HG03045 (cell line): ENCODE results near the gene ACACA.

Experiments
- ATAC-seq: cut with Tn5 transposase; IDR thresholded peaks from one replicate; pipeline ENCODE4 v1.9.1; 2021; ENCODE audit warnings: mild to moderate bottlenecking, moderate library complexity; ENCODE audit not compliant: unreplicated experiment

The ACACA gene

DNA sequence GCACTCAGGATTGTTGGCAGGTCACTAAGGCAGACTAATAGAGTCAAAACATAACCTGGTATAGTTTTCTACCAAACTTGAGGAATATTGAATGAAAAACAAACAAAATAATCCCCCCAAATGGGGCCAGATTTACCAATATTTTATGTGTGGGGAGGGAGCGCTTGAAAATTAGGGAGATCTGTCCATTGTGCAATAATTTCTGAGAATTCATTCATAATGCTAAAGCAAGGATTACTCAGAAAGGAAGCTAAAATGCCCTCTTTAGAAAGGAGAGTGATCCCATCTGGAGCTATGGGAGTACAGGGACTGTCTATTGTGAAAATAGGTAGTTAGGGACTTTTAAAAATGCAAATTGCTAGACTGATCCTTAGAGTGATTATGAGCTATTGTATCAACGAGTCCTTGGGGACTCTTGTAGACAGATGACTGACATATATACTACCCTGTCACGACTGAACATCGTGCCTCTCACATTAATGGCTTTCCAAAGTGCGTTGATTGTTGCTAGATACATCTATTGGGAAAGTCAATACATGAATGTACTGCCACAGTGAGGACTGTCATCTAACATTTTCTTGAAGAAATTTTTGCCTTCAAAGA is 264.2 kb downstream of the ACACA start:
- ATAC-seq, result no peak

DNA sequence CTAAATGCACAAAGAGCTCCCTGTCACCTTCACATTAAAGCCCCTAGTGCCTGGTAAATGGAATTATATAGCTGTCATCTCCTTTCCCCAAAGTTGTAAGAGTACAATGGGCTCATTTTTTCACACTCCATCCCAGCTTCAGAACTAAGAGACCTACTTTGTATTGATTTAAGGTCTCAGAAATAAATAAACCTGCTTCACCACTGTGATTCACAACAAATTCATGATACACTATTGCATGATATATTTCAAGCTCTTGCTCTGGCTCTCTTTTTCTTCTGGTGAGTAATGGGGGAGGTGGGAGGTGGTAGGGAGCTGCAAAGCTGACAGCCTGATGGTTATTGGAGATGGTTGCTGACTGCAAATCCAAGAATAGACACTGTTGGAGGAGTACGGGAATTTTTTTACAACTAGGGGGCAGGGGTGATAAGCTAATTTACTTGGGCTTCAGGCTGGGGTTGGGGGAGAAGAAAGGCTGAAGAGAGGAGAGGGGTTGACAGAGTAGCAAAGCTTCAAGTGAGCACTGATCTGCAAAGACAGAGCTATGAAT is 268.0 kb downstream of the ACACA start:
- no peak for ATAC-seq

DNA sequence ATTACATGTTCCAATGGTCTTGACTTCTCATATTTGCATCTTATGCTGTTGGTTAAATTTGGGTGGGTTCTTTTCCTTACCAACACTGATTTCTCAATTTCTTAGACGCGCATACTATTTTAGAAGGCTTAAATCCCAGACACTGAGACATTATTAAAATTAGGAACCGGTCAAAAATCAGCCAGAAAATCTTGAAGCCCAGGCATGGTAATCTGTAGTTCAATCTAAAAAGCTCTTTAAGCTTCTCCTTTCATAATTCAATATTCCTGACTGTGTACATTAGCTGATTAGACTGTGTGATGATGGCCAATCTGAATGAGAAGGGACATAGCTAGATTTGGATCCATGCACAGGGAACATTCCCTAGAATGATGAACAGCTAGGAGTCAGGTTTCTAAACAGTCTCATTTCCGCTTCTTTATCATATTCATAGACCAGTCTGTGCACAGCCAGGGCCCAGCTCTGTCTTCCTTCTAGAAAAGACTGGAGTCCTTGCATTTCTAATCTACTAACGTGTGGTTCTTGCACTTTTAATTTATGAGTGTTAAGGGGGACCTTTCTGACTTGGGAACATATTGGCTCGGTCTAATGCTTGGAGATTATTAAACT is 268.6 kb downstream of the ACACA start:
- ATAC-seq, result no peak

DNA sequence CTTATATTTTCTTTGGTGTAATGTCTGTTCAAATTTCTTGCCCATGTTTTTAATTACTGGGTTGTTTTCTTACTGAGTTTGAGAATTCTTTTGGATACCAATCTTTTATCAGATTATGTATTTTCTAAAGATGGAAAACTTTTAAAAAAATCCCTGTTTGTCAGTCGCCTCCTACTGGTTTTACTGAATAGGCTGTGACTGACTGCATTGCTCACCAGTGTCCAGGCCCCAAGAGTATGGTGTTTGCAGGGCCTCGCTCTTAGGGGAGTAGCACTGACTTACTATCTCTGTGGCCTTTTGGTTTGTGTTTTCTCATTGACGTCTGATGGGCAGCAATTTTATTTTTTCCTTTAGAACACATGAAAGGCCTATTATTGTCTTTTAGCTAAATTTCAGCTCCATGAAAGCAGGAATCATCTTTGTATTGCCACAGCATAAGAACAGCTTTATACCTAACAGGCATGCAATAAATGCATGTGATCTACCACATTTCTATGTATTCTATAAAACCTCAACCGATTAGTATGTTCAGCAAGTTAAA is 269.5 kb downstream of the ACACA start:
- ATAC-seq, result no peak

DNA sequence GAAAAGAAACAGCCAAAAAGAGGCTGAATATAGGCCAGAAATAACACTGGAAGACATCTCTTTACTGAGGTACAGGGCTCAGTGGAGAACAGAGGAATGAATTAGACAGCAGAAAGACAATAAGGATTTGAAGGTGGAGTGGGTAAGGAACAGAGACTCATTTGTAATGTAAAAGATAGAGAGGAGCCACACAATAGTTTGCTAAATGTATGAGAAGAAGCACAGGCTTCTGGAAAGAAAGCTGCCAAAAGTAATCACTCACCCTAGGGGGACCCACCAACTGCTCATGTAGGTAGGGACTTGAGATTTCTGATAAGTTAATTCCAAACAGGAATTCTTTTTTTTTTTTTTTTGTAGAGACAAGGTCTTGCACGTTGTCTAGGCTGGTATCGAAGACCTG is 271.1 kb downstream of the ACACA start:
- ATAC-seq, result no peak

GRCh38 chr17:37134050-37134449 is 272.6 kb downstream of the ACACA start:
- no peak for ATAC-seq

GRCh38 chr17:37133136-37133535 is 273.5 kb downstream of the ACACA start:
- ATAC-seq, result no peak

DNA sequence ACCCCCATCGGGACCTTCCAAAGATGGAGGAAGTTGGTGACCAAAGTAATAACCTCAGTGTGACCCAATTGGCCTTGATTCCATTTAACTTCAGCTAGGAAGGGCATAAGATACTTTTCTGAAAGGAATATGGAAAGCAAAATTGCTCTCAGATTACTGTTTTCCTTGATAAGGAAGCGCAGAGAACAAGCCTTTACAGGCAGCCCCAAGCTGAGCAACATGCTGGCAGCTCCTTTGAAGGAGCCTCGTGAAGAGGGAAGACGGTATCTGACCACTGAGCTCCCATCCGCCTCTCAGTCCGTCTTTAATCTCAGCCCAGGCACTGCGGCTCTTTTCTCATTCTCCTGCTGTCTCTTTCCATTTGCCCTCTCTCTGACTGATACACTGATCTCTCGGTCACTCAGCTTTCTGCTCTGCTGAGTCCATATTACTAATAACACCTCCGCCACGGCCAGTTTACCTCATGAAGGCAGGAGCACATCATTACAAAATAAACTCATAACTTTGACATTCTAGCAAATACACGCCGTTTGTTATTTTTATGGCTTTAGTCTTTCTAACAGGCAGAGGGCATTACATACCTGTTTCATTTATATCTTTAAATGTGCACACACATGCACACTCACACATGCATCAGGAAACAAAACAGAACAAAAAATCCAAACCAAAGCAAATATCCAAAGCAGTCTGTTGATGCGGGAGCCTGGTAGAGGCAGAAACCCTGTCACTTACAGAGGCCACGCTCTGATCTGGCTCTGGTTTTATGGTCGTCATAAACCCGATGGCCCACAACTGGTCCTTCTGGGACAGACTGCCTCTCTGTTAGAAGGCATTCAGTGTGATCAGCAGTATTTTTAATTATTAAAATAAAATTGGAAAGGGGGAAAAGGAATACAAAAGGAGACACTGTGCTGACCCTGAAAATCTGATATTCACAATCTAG is 274.7 kb downstream of the ACACA start:
- ATAC-seq, result no peak

- ATAC-seq, result no peak
Measured at GRCh38 chr17:37130984-37131446, 275.6 kb downstream of the ACACA start.

GRCh38 chr17:37124821-37125173 is 281.8 kb downstream of the ACACA start:
- ATAC-seq, result no peak

DNA sequence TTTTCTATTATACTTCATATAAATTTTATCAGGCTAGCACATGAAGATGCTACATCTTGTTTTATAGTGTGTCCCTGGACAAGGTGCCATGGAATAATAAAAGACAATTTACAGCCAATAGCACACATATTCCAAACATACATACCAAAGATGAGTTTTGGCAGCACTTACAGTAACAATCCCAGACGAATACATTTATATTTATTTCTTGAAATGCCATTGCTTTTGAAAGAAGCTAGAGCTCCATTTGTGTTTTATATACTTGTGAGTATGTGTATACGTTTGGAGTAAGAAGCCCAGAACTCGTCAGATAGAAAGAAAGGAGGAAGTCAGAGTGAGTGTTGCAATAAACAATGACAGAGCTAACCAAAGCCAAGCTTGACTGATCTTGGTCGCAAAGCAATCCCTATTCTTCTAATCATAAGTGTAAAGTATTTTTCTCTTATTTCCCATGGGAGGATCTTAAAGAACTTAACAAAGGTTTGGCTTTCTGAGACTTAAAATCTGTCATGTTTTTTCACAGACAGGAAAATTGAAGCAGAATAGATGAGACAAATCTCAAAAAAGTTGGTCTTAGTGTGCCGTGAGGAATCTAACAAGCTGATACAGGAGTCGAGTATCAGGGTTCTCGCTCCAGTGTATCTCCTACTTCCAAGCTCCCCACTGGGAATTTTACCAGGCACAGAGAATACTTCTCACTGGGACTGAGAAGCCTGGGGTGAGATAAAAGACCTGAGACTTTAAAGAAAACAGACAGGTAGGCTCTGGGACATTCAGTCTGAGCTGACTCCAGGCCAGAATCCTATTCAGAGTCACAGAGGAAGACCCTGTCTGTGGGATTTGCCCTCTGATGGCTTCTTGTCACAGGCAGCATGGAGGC is 282.5 kb downstream of the ACACA start:
- no peak for ATAC-seq

DNA sequence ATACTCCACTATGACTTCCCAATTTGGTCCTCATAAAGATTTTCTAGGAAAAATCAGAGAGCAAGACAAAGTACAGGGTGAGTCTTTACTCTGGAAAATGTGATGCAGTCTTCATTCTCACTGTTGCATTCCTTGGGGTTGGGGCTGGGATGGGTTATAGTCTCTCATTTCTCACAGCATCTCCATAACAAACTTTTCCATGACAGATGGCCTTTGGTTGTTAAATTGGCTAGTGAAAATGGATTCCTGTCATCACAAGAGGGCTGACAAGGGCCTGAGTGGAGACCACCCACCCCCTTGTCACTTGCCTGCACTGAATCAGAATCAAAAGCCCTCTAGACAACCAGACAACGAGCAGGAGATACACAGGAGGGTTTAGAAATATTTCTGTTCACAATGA is 283.2 kb downstream of the ACACA start:
- no peak for ATAC-seq

DNA sequence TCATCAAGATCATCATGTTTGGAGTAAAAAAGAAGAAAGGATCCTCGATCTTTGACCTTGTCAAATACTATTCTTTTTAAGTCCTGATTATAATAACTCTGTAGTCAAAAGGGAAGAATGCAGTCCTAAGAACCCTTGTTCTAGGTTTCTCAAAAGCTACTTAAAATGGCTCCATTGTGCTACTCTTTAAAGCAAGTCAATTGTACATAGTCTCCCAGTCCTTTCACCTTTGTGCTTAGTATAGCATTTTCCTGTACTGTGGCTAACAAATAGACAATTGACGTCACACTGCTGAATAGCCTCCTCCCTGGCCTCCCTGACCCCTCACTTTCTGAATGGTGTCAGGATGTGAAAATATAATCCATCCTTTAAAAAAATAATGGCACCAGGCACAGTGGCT is 285.0 kb downstream of the ACACA start:
- no peak for ATAC-seq

GRCh38 chr17:37118366-37119137 is 288.1 kb downstream of the ACACA start:
- no peak for ATAC-seq

DNA sequence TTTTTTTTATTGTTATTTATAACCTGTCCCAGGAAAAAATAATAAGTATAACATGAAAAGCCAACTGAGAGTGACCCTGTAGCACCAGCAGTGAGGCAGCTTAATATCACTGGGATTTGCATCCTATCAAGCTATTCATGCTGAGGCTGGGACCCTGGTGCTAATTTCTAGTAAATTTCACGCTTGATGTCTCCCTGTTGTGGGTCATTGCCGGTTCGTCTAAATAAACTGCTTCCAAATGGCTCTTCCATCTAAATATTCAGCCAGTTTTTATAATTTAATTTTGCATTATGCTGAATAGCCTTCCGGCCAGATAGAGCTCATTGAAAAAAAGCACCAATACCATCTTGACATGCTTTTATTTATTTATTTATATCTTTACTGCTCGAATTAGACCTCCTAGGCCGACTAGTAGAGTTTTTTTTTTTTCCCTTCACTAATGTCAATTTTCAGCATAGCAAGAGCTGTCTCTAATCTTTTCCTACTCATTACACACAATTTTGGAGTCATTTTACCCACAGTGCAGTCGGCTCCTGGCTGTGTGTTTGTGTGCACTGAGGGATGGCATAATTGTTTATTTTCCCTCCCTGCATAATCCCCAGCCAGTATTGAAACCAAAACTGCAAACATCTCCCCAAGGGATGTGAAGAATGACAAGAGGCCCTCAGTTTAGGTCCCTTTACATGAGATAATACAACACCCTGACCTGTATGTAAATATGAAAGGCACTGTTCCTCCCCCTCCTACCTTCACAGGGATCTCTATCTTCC is 289.1 kb downstream of the ACACA start:
- no peak for ATAC-seq

DNA sequence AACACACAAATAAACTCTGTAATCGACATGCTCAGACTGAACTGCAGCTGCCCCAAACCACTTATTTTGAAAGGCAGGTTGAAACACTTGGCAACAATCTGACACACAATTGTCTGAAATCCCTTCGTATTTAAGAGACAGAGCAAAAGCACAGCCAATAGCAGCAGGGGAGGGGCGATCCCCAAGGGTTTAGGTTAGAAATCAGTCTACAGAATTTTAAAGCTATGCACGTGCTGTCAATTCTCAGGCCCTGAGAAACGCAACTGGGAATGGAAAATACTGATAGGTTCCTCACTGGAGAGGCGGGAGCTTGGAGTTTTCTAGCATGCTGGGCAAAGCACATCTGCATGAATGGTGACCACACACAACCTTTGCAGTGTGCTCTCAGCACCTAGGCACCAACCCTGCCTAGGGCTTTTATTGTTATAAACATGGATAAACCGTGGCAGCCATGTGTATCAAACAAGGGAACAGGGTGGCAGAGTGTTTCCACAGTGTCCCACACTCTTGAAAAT is 289.9 kb downstream of the ACACA start:
- ATAC-seq, result no peak

- ATAC-seq, result no peak
Measured at GRCh38 chr17:37111329-37111728, 295.3 kb downstream of the ACACA start.

DNA sequence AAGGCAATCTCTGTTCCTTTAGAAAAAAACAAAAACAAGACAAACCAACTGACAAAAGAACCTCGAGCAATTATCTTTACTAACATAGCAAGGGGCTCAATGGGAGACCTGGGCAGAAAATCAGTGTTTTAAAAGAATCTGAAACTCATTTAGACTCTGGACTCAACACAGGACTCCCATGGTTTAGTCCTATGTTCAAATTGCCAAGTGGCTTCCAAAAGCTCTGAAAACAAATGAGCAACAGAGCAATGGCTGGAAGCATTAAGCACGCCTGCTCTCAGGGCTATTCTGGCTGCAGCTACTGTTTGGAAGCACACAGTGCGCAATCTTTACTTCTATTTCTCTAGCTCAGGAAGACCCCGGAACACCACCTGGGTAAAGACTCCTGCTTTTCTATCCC is 295.9 kb downstream of the ACACA start:
- no peak for ATAC-seq
